Measurements from ENCODE around the gene PPT1. TPM values are rescaled to one million over a fixed set of nuclear protein-coding genes. Genes with fewer than 3 reads are reported as not detected.
A peak's percentile ranks its signal among the peaks of the same experiment; 100 is the strongest.

PPT1 gene
- total and polyA plus RNA-seq, 2 of the 13 experiments (the other 11 are each of a cell fraction or from before 2014, with no cell fraction given): 129 TPM

GRCh38 chr1:40039757-40040510 is 57.1 kb downstream of the PPT1 start (continued):
- no peak for TF ChIP-seq ZBTB46 (CRISPR knock-in tag; IDR thresholded peaks at IDR 0.05; ENCODE audit: borderline replicate concordance)
- no peak for TF ChIP-seq FOXM1 (CRISPR knock-in tag; IDR thresholded peaks at IDR 0.05)
- TF ChIP-seq ZNF792 (CRISPR knock-in tag; IDR thresholded peaks at IDR 0.05): no peak
- TF ChIP-seq, protein P1, sequence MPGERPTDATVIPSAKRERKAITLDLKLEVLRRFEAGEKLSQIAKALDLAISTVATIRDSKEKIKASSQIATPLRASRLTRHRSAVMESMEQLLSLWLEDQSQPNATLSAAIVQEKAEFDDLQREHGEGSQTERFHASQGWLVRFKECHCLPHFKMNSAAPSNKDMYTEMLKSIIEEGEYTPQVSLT (CRISPR knock-in tag; IDR thresholded peaks at IDR 0.05; ENCODE audit: borderline replicate concordance, low read depth): no peak
- TF ChIP-seq ZNF614 (CRISPR knock-in tag; IDR thresholded peaks at IDR 0.05; ENCODE audit: borderline replicate concordance): 0 out of 2 replicates have a peak, but pooled peaks have one; percentile 2
- no peak for TF ChIP-seq ZMYM2 (CRISPR knock-in tag; IDR thresholded peaks at IDR 0.05)
- TF ChIP-seq, protein P2, sequence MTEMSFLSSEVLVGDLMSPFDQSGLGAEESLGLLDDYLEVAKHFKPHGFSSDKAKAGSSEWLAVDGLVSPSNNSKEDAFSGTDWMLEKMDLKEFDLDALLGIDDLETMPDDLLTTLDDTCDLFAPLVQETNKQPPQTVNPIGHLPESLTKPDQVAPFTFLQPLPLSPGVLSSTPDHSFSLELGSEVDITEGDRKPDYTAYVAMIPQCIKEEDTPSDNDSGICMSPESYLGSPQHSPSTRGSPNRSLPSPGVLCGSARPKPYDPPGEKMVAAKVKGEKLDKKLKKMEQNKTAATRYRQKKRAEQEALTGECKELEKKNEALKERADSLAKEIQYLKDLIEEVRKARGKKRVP (CRISPR knock-in tag; IDR thresholded peaks at IDR 0.05): no peak
- TF ChIP-seq SMARCC2 (IDR thresholded peaks at IDR 0.05): no peak
- TF ChIP-seq GTF2F1 (IDR thresholded peaks at IDR 0.05; ENCODE audit: low read length): no peak
- TF ChIP-seq ZNF354B (CRISPR knock-in tag; IDR thresholded peaks at IDR 0.05): no peak
- TF ChIP-seq ZNF326 (CRISPR knock-in tag; IDR thresholded peaks at IDR 0.05; ENCODE audit: borderline replicate concordance): no peak
- TF ChIP-seq HES4 (CRISPR knock-in tag; IDR thresholded peaks at IDR 0.05; ENCODE audit: borderline replicate concordance): peak; percentile 82
- peak; percentile 82 for TF ChIP-seq SAP130 (CRISPR knock-in tag; IDR thresholded peaks at IDR 0.05; ENCODE audit: low read depth)
- no peak for TF ChIP-seq JUNB (CRISPR knock-in tag; IDR thresholded peaks at IDR 0.05; ENCODE audit: borderline replicate concordance)
- TF ChIP-seq, protein P3, sequence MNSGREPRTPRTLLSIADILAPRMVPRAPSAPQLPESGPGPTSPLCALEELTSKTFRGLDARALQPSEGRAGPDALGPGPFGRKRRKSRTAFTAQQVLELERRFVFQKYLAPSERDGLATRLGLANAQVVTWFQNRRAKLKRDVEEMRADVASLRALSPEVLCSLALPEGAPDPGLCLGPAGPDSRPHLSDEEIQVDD (CRISPR knock-in tag; IDR thresholded peaks at IDR 0.05; ENCODE audit: borderline replicate concordance): no peak
- no peak for TF ChIP-seq TEF (CRISPR knock-in tag; IDR thresholded peaks at IDR 0.05)
- TF ChIP-seq ZNF263 (CRISPR knock-in tag; IDR thresholded peaks at IDR 0.05): 0 out of 2 replicates have a peak, but pooled peaks have one; percentile 37
- no peak for TF ChIP-seq GPN1 (CRISPR knock-in tag; IDR thresholded peaks at IDR 0.05; ENCODE audit: borderline replicate concordance)
- no peak; the same call in 1 of the 2 replicates for TF ChIP-seq KDM3A (CRISPR knock-in tag; IDR thresholded peaks at IDR 0.05; ENCODE audit: low read depth)
- 0 out of 2 replicates have a peak, but pooled peaks have one; percentile 51 for TF ChIP-seq CBX5 (CRISPR knock-in tag; IDR thresholded peaks at IDR 0.05; ENCODE audit: borderline replicate concordance)
- TF ChIP-seq ADNP (CRISPR knock-in tag; IDR thresholded peaks at IDR 0.05): no peak
- TF ChIP-seq, protein P4, sequence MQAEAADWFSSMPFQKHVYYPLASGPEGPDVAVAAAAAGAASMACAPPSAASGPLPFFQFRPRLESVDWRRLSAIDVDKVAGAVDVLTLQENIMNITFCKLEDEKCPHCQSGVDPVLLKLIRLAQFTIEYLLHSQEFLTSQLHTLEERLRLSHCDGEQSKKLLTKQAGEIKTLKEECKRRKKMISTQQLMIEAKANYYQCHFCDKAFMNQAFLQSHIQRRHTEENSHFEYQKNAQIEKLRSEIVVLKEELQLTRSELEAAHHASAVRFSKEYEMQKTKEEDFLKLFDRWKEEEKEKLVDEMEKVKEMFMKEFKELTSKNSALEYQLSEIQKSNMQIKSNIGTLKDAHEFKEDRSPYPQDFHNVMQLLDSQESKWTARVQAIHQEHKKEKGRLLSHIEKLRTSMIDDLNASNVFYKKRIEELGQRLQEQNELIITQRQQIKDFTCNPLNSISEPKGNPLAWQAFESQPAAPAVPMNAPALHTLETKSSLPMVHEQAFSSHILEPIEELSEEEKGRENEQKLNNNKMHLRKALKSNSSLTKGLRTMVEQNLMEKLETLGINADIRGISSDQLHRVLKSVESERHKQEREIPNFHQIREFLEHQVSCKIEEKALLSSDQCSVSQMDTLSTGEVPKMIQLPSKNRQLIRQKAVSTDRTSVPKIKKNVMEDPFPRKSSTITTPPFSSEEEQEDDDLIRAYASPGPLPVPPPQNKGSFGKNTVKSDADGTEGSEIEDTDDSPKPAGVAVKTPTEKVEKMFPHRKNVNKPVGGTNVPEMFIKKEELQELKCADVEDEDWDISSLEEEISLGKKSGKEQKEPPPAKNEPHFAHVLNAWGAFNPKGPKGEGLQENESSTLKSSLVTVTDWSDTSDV (CRISPR knock-in tag; IDR thresholded peaks at IDR 0.05): peak; percentile 70; the same call in 1 of the 2 replicates
- peak; percentile 35 for TF ChIP-seq U2AF1 (optimal IDR thresholded peaks at IDR 0.05; ENCODE audit: low read depth, low read length)
